Ovary (tissue), 9 donors: ENCODE results near the gene LIMS2. TPM values are rescaled to one million over a fixed set of nuclear protein-coding genes. Genes with fewer than 3 reads are reported as not detected.

Experiments used
- DNase-seq, 5 donors: peaks; one replicate each; pipeline ENCODE4 v3.0.0-alpha.2; 2019 to 2020
- H3K27ac ChIP-seq, 2 donors: fragments of 200-600 bp; one replicate each; pipeline versions ENCODE4 v1.5.1 to v1.8.0; 2019 to 2022
- H3K27me3 ChIP-seq: fragments of 200-600 bp; one replicate; pipeline ENCODE4 v1.8.0; 2022
- H3K36me3 ChIP-seq: fragments of 200-600 bp; sonication (generic); one replicate; pipeline ENCODE4 v1.5.1; 2019
- H3K4me1 ChIP-seq: one replicate; pipeline ENCODE4 v1.8.1; 2013; ENCODE audit warnings: mild to moderate bottlenecking, moderate library complexity; ENCODE audit not compliant: insufficient read depth
- H3K4me3 ChIP-seq: fragments of 200-600 bp; sonication (generic); one replicate; pipeline ENCODE4 v1.5.1; 2017
- H3K9me3 ChIP-seq, 2 donors: fragments of 200-600 bp in 1 of 2; sonication (generic) in 1 of 2; one replicate each; pipeline versions ENCODE4 v1.5.1 to v1.8.1; 2013 to 2019; ENCODE audit warnings: mild to moderate bottlenecking in 1 of 2, moderate library complexity in 1 of 2
- EP300 ChIP-seq: sonication (generic); formaldehyde crosslinking; IDR thresholded peaks from one replicate; pipeline ENCODE4 v1.6.1; 2017; ENCODE audit warnings: antibody characterized with exemption
- POLR2A ChIP-seq: fragments of 450-650 bp; IDR thresholded peaks from one replicate; pipeline ENCODE4 v1.6.1; 2017; ENCODE audit warnings: antibody characterized with exemption, mild to moderate bottlenecking, moderate library complexity
- WGBS, 3 donors: extraction: QIAGEN DNeasy Blood & Tissue Kit in 1 of 3; methylation state at CpG; one replicate each; pipeline versions ENCODE4 v1.1.5 to v1.1.7; 2013 to 2017; 5-methylcytosine and 5-hydroxymethylcytosine counted together
- intact Hi-C, 4 donors: fragments of 100-400 bp; cut with DNase I; formaldehyde crosslinking; loops; one replicate each; pipeline versions ENCODE4 v1.11.0 to v1.15.1; 2022 to 2023
- polyA plus RNA-seq, 2 donors: library from polyadenylated mRNA; stranded (reverse); fragments of 200-250 nt in 1 of 2; fragments of 350-450 nt in 1 of 2; fragmentation: Illumina TruSeq in 1 of 2; extraction: RNeasy Lipid Tissue Mini Kit (QIAGEN cat#74804) in 1 of 2; gene quantifications; one replicate each; pipeline ENCODE4 v1.2.3, GENCODE V29; 2013 to 2014
- total RNA-seq, 7 donors: library from RNA; depleted of rRNA in 2 of 7; stranded (reverse); fragments of >200 nt in 2 of 7; fragmentation: NEBNext Ultra II Directional in 3 of 7; extraction: Animal tissue kit (Norgen Biotek cat#: 25700) in 3 of 7; gene quantifications; one replicate each; pipeline versions ENCODE4 v1.1.0 to v1.2.4, GENCODE V29; 2016 to 2023
- TF ChIP-seq, protein P1 (sequence below), 3 donors: fragments of 450-650 bp in 2 of 3; fragments of 200-600 bp in 1 of 3; IDR thresholded peaks; one replicate each; pipeline versions ENCODE4 v1.5.1 to v1.8.0; 2016 to 2022; ENCODE audit warnings: antibody characterized with exemption in 3 of 3, mild to moderate bottlenecking in 1 of 3
- donor health status: DM: no; HTN: no; CAD: no; lungs with moderate emphysema.
- donor health status: DM: no; HTN: no; CAD: no.
- donor health status: Bipolar disorder and iron deficiency.
- donor health status: DM: yes; HTN: yes; CAD: no.
- donor health status: DM: no; HTN: no; CAD: no.
- donor health status: DM: yes; HTN: yes; CAD: no.

The LIMS2 gene
- total and polyA plus RNA-seq, 9 donors = 3.8 to 70.4 (median 19.1) TPM

DNA sequence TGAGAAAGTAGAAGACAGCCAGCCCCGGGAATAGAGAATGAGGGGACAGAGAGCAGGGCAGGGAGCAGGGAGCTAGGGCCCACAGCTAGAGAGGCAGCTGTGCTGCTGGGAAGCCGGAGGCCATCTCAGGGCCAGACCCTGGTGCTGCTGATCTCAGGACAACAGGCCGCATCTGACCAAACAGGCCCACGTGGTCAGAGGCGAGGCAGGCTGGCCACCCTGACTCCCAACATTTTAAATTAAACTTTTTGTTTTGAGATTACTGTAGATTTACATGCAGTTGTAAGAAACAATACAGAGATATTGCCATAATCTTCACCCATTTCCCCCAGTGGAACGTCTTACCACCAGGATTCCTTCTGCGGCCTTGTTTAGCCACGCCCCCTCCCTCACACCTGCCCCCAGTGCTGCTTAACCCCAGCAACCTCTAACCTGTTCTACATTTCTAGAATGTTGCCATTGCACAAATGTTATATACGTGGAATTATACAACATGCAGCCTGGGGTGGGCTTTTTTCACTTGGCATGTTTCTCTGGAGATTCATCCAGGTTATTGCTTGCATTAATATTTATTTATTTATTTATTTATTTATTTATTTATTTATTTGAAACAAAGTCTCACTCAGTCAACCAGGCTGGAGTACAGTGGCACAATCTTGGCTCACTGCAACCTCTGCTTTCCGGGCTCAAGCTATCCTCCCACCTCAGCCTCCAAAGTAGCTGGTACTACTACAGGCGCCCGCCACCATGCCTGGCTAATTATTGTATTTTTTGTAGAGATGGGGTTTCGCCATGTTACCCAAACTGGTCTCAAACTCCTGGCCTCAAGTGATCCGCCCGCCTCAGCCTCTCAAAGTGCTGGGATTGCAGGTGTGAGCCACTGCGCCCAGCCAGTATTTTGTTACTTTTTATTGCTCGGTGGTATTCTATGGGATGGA, 78.0 kb downstream of the LIMS2 start:
- H3K4me1 ChIP-seq = no peaks in the 10 kb centered on the region
- H3K9me3 ChIP-seq = no peaks in the 10 kb centered on the region
- H3K27me3 ChIP-seq = no peaks in the 10 kb centered on the region
- no peak overlapping the region for H3K4me3 ChIP-seq
- WGBS, 3 donors = 82 to 90% (median 90%) methylated on average over 17 of the region's 17 CpGs
- TF ChIP-seq, protein P1, sequence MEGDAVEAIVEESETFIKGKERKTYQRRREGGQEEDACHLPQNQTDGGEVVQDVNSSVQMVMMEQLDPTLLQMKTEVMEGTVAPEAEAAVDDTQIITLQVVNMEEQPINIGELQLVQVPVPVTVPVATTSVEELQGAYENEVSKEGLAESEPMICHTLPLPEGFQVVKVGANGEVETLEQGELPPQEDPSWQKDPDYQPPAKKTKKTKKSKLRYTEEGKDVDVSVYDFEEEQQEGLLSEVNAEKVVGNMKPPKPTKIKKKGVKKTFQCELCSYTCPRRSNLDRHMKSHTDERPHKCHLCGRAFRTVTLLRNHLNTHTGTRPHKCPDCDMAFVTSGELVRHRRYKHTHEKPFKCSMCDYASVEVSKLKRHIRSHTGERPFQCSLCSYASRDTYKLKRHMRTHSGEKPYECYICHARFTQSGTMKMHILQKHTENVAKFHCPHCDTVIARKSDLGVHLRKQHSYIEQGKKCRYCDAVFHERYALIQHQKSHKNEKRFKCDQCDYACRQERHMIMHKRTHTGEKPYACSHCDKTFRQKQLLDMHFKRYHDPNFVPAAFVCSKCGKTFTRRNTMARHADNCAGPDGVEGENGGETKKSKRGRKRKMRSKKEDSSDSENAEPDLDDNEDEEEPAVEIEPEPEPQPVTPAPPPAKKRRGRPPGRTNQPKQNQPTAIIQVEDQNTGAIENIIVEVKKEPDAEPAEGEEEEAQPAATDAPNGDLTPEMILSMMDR (IDR thresholded peaks at IDR 0.05) = no peak
- no peak for TF ChIP-seq POLR2A
- TF ChIP-seq EP300 = no peak
- intact Hi-C loops = no loop called here
- peak in 1 of 5 donors; percentile 9 for DNase-seq
- H3K27ac ChIP-seq = no peak overlapping the region
- no peaks in the 10 kb centered on the region for H3K36me3 ChIP-seq

DNA sequence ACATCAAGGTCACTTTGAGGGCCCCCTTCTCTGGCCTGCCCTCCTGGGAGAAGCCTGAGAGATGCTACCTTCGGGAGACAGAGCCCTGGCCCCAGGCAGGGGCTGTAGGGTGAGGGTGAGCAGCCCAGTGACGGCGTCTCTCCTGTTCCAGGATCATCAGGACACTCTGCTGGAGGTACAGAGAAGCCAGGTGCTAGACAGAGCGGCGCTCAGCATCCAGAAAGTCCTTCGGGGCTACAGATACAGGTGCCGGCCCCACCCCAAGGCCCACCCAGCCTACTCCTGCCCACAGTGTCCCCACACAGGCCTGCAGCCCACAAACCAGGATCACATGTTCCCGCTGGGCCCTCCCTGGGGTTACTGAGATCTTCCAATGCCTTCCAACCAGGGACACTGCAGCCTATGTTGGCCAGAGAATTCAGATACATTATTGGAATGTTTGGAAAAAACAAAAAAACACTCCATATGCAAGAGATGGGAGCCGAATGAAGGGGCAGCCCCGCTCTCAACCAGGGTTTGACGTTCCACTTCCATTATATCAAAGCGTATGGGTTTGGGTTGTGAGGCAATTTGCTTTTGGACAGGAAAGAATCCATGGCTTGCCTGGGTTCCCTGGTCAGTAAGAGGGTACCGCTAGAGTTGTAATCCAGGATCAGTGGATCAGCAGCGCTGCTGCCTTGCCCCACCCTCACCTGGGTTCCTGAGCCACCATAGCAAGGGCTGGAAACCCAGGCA, 78.9 kb downstream of the LIMS2 start:
- H3K36me3 ChIP-seq = no peaks in the 10 kb centered on the region
- H3K27ac ChIP-seq = no peak overlapping the region
- no peaks in the 10 kb centered on the region for H3K27me3 ChIP-seq
- no peaks in the 10 kb centered on the region for H3K4me1 ChIP-seq
- peak in 1 of 5 donors; percentile 7 for DNase-seq
- H3K9me3 ChIP-seq = no peaks in the 10 kb centered on the region
- TF ChIP-seq EP300 = no peak
- TF ChIP-seq, protein P1 (IDR thresholded peaks at IDR 0.05) = no peak
- H3K4me3 ChIP-seq = no peak overlapping the region
- intact Hi-C loops = no loop called here
- 93 to 95% (median 93%) methylated on average over 14 of the region's 14 CpGs for WGBS, 3 donors

DNA sequence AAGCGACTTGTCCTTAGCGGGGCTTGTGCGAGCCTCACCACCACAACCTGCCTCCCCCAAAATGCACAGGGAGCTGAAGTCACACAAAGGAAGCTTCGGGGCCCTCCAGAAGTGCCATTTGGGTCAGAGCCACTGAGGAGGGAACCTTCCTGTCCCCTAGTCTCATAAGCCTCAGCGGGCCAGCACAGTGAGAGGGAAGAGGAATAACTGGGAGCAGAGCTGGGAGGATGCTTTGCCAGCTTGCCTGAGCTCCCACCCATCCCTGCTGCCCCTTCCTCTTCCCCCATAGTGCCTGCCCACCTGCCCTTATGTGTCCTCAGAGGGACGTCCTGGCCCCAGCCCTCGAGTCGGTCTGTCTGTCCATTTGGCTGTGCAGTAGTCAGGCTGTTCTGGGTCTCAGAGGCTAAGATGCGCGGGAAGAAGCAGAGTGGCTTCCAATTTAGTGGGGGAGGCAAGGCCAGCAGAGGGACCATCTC, 81.2 kb downstream of the LIMS2 start:
- no peak for TF ChIP-seq POLR2A
- TF ChIP-seq, protein P1 (IDR thresholded peaks at IDR 0.05) = no peak
- no peak for TF ChIP-seq EP300
- 86 to 91% (median 90%) methylated on average over 10 of the region's 10 CpGs for WGBS, 3 donors
- H3K27ac ChIP-seq = no peak overlapping the region
- intact Hi-C loops = no loop called here
- H3K9me3 ChIP-seq = no peaks in the 10 kb centered on the region
- H3K4me3 ChIP-seq = no peak overlapping the region
- H3K4me1 ChIP-seq = no peaks in the 10 kb centered on the region
- DNase-seq = peak in 1 of 5 donors; percentile 9
- no peaks in the 10 kb centered on the region for H3K27me3 ChIP-seq
- H3K36me3 ChIP-seq = no peaks in the 10 kb centered on the region

DNA sequence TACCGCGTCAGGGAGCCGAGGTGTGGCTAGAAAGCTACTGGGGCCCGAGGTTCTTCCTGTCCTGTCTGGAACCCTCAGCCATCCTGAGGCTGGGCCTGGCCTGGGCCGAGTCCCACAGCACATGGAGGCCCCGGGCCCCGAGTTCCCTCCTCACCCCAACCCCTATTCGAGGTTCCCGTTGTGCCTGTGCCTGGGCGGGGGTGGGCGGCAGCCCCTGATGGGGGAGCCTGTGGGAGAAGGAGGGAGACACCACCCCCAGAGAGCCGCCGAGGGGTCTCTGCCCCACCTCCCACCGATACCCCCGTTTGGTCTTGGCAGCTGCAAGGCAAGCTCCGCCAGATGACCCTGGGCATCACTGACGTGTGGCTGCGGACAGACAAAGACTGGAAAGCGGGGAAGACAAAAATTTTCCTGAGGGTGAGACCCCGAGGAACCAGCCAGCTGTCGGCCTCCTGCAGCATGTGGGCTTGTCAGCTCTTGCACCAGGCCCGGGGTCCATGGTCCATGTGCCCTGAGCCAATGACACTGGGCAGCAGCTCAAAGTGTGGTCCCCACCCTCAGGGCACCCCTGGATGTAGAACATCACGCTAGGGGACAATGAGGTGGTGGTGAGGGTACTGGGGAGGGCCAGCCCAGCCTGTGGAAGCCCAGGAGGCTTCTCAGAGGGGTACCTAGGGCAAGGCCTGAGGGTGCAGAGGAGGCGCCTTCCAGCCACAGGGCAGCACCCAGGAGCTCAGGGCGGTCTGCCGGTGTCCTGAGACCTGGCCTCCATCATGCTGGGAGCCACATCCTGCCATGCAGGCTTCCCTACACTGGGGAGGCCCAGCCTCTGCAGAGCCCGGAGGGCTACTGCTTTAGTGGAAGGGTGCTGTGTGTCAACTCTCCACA, 81.9 kb downstream of the LIMS2 start:
- H3K36me3 ChIP-seq = no peaks in the 10 kb centered on the region
- H3K27ac ChIP-seq = no peak overlapping the region
- intact Hi-C loops = no loop called here
- H3K9me3 ChIP-seq = no peaks in the 10 kb centered on the region
- TF ChIP-seq, protein P1 (IDR thresholded peaks at IDR 0.05) = no peak
- TF ChIP-seq POLR2A (no peak), EP300 (no peak)
- no peaks in the 10 kb centered on the region for H3K4me1 ChIP-seq
- H3K4me3 ChIP-seq = no peak overlapping the region
- WGBS, 3 donors = 88 to 94% (median 91%) methylated on average over 26 to 27 of the region's 27 CpGs
- H3K27me3 ChIP-seq = no peaks in the 10 kb centered on the region
- DNase-seq = peak in 1 of 5 donors; percentile 21
